ENCODE data around the gene ZNF608.

Gene ZNF608

GRCh38 chr5:124745928-124746915 lies at the start of gene ZNF608:
TSS of gene ZNF608 (minus strand) at chr5:124746639. CDS start at chr5:124744989, 1,650 bp downstream.
- DNase-seq: no peak

GRCh38 chr5:124795829-124796228 lies 49.4 kb upstream of the ZNF608 start:
- DNase-seq: no peak

GRCh38 chr5:124790895-124791732 lies 44.7 kb upstream of the ZNF608 start:
- no peak for DNase-seq

- no peak for DNase-seq
Observed at GRCh38 chr5:124790301-124790894, 44.0 kb upstream of the ZNF608 start.

DNA sequence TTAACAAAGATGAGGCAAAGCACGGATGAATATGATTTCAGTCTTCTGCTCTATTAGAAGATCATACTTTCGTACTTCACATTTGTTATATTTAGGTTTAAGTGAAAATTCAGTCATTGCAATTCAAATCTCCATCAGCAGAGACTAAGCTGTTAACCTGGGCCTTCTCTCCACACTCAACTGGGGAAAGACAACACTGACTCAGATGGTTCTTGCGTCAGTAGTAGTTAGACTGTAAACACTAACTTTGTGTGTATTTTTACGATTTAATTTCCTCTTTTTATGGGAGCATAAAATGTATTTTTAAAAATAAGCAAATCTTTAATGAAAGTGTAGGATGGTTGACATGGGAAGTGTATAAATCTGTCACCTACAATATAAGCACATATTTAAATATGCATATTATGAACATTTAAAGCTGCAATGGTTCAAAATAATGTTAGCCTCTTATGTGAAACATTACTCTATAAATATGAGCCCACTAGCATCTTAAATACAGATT lies 42.7 kb upstream of the ZNF608 start:
- no peak for DNase-seq

DNA sequence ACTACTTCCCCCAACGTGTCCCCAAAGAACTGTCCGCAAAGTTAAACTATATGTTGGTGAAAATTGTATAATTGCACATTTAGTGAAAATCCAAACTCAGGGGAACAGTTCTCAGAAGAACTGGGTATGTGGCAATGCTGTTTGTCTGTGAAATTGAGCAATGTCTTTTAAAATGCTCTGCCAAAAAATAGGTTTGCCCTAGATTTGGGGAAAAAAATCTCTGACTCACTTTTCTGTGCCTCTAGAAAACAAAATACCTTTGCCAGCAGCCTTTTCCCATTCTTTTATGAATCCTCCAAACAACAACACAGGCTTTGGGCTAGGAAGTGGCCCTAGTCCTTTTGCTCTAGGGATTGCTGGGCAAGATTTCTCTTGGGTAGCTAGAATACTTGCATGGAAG lies 37.4 kb upstream of the ZNF608 start:
- DNase-seq: no peak

DNA sequence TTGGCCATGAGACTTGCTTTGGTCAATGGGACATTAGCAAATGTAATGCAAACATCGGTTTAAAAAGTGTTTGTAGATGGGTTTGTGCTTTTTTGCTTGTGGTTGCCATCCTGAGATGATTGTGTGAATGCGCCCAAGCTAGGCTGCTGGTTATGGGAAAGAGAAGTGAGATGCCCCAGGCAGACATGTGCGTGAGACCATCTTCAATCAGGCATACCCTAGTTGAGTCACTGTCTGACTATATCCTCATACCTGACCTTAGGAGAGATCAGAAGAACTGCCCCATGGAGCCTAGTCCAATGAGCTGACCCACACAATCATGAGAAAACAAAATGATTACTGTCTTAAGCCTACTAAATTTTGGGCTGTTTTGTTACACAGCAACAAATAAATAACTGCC lies 36.8 kb upstream of the ZNF608 start:
- no peak for DNase-seq

DNA sequence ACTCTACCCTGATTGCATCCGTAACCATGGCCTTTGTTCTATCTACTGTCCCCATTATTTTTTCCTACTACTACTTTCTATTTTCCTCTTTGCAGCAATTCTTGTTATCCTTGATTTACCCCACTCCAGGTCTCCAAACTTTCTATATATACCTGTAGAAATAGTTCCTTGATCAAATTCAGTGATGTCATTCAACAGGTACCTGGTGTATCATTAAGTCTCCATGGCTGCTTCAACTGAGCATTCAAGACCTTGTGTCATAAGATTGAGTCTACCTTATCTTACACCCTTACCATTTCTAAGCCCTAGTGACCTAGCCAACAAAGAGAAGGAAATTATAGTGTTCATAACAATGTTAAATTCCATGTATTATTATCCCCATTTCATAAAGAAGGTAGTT lies 35.8 kb upstream of the ZNF608 start:
- DNase-seq: no peak

- DNase-seq: no peak
Observed at GRCh38 chr5:124780011-124780410, 33.6 kb upstream of the ZNF608 start.

- no peak for DNase-seq
Observed at GRCh38 chr5:124773315-124774311, 27.2 kb upstream of the ZNF608 start.

- DNase-seq: no peak
Observed at GRCh38 chr5:124772457-124773200, 26.2 kb upstream of the ZNF608 start.

DNA sequence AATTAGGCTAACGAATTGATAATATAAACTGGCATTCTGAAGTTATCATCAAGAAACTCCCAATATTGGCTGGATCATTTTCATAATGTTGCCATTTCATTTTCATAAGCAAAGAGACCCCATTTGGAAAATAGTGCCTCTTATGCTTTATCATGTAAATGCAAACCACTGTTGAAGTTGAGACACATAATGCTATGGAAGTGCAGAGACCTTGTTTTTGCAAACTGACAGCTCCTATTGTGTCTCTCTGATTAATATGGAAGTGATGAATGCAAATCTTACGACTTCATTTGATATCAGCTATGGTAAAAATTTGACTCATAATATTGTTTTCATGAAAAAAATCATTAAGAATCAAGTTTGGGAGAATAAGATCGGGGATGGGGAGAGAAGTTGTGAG lies 25.3 kb upstream of the ZNF608 start:
- DNase-seq: no peak

DNA sequence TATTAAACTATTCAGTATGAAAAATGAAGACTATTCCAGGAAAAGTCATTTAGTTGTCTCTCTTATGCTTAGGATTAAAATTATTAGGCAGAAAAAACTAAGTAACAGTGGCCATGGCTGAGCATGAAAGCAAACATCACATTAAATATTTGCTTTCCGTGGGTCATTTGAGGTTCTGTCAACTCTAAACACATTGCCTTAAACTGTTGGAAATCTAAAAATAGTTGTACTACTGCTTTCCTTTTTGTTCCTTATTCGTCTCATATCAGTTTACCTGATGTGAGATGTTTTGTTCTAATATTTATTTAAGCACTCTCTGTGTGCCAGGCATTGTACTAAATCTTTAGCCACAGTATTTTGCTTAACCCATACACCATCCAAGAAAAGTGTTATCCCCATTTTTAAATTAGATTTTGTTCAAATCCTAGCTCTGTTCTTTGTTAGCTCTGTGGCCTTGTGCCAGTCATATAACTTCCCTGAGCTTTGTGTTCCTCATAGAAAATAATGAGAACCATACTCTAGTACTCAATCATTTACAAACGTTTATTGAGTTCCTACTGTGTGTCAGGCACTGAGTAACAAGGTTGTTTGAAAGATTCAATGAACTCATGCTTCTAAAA lies 18.7 kb upstream of the ZNF608 start:
- DNase-seq: no peak

- no peak for DNase-seq
Observed at GRCh38 chr5:124764585-124764984, 18.1 kb upstream of the ZNF608 start.

DNA sequence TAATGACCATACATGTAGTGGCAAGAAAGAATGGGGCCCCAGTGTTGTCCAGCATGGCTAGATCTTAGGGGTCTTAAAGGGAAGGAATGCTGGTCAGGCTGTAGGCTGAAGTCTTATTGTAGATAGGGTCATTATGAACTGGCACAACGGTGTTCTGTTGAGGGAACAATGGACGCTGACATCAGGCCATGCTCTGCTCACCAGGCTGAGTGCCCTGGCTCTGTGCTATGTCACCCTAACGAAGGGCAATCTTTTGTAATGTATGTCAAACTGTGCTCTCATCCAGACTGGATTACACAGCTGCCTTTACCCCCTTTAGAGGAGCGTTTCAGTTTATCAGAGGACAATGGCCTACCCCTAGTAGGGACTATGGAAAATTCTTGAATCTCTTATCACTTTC lies 14.6 kb upstream of the ZNF608 start:
- DNase-seq: no peak

GRCh38 chr5:124760608-124761007 lies 14.2 kb upstream of the ZNF608 start:
- DNase-seq: no peak

GRCh38 chr5:124755565-124755964 lies 9.1 kb upstream of the ZNF608 start:
- no peak for DNase-seq

DNA sequence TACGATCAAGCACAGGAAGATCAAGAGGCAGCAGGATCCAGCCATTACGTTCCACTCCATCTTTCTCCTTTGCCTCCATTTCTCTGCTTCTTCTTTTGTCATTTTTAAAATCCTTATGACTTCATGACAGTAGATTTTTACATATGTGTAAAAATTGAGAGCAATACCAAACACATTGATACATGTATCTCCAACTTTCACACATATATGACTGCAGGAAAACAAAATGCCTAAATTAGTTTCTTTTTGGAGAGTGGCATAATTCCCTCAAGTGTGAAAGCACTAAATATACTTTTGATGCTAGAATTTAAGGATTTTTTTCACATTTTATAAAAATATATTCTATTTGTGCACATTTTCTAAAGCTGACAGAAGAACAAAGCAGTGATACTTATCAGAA lies 8.6 kb upstream of the ZNF608 start:
- no peak for DNase-seq

DNA sequence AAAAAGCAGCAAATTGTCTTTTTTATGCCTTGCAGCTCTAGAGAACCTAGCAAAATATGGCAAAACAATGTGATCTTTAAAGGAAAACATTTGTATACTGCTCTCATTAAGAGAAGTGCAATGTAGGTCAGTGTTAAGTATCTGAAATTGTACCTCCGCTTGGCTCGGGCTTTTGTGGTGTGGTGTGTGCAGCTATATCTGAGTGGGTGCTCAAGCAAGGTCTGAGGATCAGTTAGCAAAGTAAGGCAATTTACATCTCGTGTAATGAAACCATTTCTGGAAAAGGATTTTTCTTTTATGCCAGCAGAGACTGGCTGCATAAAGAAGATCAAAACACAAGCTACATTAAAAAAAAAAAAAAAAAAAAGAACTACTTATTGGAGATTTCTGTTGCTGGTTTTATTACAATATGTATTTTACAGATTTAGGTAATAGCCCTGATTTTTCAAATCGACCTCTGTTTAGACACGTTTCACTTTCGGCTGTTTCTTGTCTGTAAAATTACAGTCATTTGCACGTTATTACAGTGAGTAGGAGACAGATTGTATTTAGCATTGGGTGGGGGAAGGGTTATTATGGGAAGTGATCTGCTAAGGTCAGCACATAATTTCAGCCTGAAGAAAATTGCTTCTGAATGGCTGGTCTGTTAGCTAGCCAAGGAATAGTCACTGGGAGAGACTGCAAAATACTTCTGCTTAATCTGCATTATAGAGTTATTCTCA lies 7.9 kb upstream of the ZNF608 start:
- DNase-seq: no peak
